Nephron progenitor cell (in vitro differentiated cells): ENCODE measurements around the gene CAMK2A.
A peak's percentile ranks its signal among the peaks of the same experiment; 100 is the strongest.

Experiments used
- DNase-seq: peaks from one replicate; pipeline ENCODE4 v3.0.0; 2021
- H3K27ac Mint-ChIP-seq: 2 replicates; pipeline ENCODE4 v1.8.0; 2021; ENCODE audit warnings: mild to moderate bottlenecking, moderate library complexity, mixed read lengths
- H3K27me3 Mint-ChIP-seq: 2 replicates; pipeline ENCODE4 v1.8.0; 2021; ENCODE audit warnings: mild to moderate bottlenecking, low read depth, mixed read lengths; ENCODE audit not compliant: poor library complexity
- H3K36me3 Mint-ChIP-seq: 2 replicates; pipeline ENCODE4 v1.8.0; 2021; ENCODE audit warnings: low read depth, mixed read lengths
- H3K4me1 Mint-ChIP-seq: 2 replicates; pipeline ENCODE4 v1.8.0; 2021; ENCODE audit warnings: mixed read lengths
- H3K4me3 Mint-ChIP-seq: 2 replicates; pipeline ENCODE4 v1.8.0; 2021; ENCODE audit warnings: mild to moderate bottlenecking, moderate library complexity, mixed read lengths
- H3K9me3 Mint-ChIP-seq: 2 replicates; pipeline ENCODE4 v1.8.0; 2021; ENCODE audit warnings: mild to moderate bottlenecking, moderate library complexity, mixed read lengths
- CTCF ChIP-seq: fragments of 200-600 bp; sonication (generic); IDR thresholded peaks from 2 replicates; pipeline ENCODE4 v1.5.0; 2021; ENCODE audit warnings: antibody characterized with exemption

CAMK2A gene

DNA sequence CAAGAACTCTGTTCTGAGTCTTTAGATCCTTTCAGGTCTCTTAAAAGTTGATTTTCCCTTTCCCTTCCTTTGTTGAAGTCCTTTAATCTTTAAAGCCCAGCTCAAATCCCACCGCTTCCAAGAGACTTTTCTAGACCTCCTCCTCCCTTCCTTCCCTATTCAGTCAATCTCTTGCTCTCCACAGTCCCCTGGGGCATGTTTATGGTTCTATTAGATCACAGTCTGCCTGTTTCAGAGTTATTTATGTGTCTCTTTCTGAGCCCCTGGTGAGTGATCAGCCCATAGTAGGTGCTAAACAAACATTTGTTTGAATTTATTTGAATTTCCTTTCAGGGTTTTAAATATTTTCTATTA is 20.3 kb upstream of the CAMK2A start:
- Mint-ChIP-seq H3K27me3 (peaks cover 6% of the 10 kb centered on the region), H3K27ac (no peak overlapping the region), H3K36me3 (no peaks in the 10 kb centered on the region), H3K4me1 (peaks cover 88% of the 10 kb centered on the region), H3K4me3 (no peak overlapping the region), H3K9me3 (no peaks in the 10 kb centered on the region)
- no peak for TF ChIP-seq CTCF
- DNase-seq: no peak

GRCh38 chr5:150309101-150309885 is 19.7 kb upstream of the CAMK2A start:
- Mint-ChIP-seq H3K36me3 (no peaks in the 10 kb centered on the region), H3K27ac (no peak overlapping the region), H3K9me3 (no peaks in the 10 kb centered on the region), H3K4me1 (peaks cover 84% of the 10 kb centered on the region), H3K27me3 (peaks cover 6% of the 10 kb centered on the region), H3K4me3 (no peak overlapping the region)
- TF ChIP-seq CTCF: no peak
- peak; percentile 37 for DNase-seq

- no peak for DNase-seq
- no peaks in the 10 kb centered on the region for H3K36me3 Mint-ChIP-seq
- no peak overlapping the region for H3K4me3 Mint-ChIP-seq
- no peak for TF ChIP-seq CTCF
- H3K27me3 Mint-ChIP-seq: peaks cover 6% of the 10 kb centered on the region
- H3K27ac Mint-ChIP-seq: no peak overlapping the region
- H3K4me1 Mint-ChIP-seq: peaks cover 85% of the 10 kb centered on the region
- no peaks in the 10 kb centered on the region for H3K9me3 Mint-ChIP-seq
Measured at GRCh38 chr5:150307617-150308426, 18.2 kb upstream of the CAMK2A start.

GRCh38 chr5:150306775-150307174 is 17.2 kb upstream of the CAMK2A start:
- H3K9me3 Mint-ChIP-seq: no peaks in the 10 kb centered on the region
- H3K27me3 Mint-ChIP-seq: peaks cover under 1% of the 10 kb centered on the region
- no peak overlapping the region for H3K4me3 Mint-ChIP-seq
- H3K27ac Mint-ChIP-seq: no peak overlapping the region
- H3K4me1 Mint-ChIP-seq: peaks cover 80% of the 10 kb centered on the region
- TF ChIP-seq CTCF: no peak
- no peaks in the 10 kb centered on the region for H3K36me3 Mint-ChIP-seq
- no peak for DNase-seq

GRCh38 chr5:150305557-150305956 is 16.0 kb upstream of the CAMK2A start:
- H3K27ac Mint-ChIP-seq: no peak overlapping the region
- H3K9me3 Mint-ChIP-seq: no peaks in the 10 kb centered on the region
- H3K27me3 Mint-ChIP-seq: peaks cover 11% of the 10 kb centered on the region
- H3K4me3 Mint-ChIP-seq: no peak overlapping the region
- H3K4me1 Mint-ChIP-seq: peaks cover 83% of the 10 kb centered on the region
- DNase-seq: no peak
- TF ChIP-seq CTCF: no peak
- H3K36me3 Mint-ChIP-seq: no peaks in the 10 kb centered on the region
